Eye (tissue), 1 donor: Measurements from ENCODE around the gene MAT2A.
"Not testable (repeated sequence)": the region's sequence is repeated elsewhere in the genome, so short reads cannot be mapped to it uniquely, and the experiment has no call there.

Experiments
- DNase-seq: peaks from one replicate; pipeline ENCODE4 v3.0.0-alpha.2; 2015

MAT2A gene

DNA sequence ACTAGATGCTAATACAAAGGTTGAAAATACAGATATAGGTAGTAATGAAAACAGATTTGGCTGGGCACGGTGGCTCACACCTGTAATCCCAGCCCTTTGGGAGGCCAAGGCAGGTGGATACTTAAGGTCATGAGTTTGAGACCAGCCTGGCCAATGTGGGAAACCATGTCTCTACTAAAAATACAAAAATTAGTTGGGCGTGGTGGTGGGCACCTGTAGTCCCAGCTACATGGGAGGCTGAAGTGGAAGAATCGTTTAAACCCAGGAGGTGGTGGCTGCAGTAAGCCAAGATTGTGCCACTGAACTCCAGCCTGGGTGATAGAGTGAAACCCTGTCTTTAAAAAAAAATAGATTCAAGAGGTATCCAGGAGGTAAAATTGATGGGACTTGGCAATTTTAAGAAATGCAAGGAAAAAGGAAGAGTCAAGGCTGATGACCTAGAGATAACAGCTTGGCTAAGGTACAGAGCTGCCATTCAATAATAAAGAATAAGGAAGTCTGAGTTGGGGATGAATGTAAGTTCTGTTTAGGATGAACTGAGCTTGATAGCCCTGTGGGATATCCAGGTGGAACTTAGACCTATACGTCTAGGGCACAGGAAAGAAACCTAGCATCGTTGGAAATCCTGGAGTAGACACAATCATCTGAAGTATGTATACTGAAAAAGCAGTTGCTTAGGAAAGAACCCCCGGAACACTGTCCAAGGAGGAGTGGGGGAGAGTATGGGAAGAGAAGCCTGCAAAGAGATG is 9.1 kb downstream of the MAT2A start:
- no peak for DNase-seq

DNA sequence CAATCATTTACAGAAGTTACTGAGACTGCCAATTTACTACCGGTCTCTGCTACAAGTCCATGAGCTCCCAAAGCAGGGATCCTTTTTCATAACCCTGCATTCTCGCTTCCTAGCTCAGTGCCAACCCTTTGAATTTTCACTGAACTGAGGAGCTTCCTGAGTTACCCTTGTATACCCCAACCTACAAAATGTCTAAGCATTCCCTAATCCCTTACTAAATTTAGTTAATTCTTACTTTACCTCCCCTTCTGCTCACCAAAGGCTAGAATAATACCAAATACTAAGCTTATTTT is 9.6 kb downstream of the MAT2A start:
- no peak for DNase-seq

DNA sequence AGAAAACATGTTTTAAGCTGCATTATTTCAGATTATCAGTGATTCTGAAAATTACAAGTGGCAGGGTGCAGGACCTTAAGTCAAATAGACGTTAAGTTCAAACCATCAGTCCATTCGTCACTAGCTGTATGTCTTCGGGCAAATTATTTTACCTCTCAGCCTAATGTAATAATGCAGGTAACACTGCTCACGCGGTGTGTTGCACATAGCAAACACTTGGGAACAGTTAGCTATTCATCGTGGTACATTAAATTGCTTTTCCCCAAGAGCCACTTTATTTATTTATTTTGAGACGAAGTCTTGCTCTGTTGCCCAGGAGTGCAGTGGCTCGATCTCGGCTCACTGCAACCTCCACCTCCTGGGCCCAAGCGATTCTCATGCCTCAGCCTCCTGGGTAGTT is 10.1 kb downstream of the MAT2A start:
- DNase-seq, result no peak

DNA sequence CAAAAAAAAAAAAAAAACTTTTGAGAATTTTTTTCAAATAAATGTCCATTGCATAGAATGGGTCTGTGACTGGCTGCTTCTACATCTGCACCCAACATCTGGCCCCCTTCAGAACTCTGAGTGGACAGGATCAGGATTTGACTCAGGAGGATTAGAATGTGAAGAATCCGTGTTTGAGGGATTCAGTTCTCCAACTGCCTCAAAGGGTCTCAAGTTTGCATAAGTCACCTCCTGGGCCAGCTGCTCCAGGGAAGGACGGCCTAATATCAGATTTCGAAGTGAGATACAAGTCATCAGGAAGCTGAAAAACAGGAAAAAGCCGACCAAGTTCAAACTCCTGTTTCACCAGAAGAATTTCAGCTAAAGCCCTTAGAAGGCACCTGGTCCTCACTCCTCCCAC is 10.9 kb downstream of the MAT2A start:
- DNase-seq, result no peak

DNA sequence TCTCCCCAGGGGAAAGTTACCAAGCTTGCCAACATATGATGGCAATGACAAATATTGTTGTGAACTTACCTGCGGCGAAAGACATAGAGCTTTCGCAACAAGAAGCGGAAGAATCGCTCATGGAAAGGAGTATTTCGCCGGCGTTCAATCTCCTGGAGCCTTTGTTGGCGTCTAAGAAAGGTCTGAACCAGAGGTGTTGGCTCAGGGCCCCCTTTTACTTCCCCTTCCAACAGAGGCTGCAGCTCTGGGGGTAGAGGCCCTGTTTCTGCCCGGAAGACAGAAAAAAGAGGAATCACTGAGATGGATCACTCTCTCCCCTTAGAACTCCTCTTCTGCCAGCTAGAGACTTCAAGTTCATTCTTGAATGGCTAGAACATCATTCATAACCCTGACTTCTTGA is 11.5 kb downstream of the MAT2A start:
- no peak for DNase-seq

DNA sequence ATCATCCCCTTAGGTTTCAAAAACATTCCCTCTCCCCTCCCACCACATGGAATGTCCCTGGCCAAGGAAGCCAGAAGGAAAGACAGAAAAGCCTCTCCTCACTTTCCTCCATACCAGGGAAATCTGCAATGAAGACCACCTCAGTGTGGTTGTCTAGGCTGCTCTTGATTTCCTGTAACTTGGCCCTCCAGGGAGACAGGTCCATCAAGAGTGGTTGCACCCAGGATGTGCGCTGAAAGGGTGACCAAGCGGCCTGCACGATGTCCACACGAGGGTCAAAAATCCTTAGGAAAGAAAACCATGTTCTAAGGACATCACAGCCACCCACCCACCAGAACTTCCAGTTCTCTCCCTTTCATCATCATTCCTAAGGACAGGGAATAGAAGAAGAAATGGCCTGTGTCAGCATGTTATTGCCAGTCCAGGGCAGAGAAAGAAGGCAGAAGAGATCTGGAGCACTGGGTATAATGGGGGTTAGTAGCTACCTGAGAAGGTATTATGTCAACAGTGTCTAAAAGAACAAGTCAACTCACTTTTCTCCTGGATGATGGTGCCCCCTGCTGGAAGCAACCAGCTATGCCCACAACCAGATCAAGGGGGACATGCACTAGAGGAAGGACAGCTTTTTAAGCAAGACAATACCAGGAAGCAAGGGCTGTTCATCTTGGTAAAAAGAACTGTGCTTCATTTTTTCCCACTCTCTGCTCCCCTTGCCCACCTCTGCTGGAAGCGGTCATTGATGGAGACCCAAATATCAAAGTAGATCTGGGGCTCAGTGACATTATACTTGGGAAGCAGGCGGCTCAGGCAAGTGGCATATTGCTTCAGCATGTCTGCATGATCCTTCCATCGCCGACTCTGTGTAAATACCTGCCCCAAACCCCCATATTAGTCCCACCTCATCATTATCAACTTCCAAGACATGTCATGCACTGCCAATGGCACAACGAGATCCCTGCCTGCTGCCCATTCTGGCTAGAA is 13.0 kb downstream of the MAT2A start:
- DNase-seq, result peak; percentile 94

DNA sequence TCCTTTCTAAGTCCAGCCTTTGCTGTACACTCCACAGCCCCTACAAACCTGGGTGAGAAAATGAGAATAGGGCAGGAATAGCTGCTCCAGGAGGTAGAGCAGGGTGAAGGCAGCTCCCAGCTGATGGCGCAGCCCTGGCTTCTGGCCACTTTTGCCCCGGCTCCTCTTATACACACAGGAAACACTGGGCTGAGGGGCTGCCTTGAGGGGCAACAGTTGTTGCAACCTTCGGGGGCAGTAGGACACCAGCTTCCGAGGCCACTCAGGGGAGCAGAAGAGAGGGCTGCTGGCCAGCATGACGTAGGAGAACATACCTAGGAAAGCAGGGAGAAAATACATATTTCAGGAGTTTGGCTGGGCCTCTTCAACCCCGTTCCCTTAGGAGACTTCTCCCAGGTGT is 14.2 kb downstream of the MAT2A start:
- no peak for DNase-seq

DNA sequence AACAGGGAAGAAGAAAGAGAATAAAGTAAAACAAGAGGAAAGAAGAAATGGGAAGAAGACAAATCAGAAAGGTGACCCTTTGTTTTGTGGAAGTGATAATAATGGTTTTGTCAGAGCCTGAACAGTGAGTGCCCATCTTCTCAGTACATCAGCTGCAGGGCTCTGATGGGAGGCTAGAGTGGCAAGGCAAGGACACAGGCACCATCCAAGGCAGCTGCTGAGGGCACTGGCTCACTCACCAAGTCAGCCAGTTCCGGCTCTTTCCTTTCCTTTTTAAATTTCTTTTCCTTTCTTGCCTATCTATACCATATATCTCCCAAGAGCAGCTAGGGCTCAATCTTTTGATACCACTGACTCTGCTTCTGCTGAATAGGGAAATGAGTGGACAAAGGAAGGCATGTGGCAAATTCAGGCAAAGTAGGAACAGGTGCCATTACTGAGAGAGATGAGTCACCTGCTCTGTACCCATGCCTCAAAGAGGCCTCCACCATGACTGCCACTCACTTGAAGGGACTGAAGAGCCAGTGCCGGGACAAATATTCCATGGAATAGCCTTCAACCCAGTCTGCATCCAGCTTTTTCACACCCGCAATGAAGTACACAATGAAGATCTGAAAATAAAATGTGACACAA is 16.1 kb downstream of the MAT2A start:
- no peak for DNase-seq

DNA sequence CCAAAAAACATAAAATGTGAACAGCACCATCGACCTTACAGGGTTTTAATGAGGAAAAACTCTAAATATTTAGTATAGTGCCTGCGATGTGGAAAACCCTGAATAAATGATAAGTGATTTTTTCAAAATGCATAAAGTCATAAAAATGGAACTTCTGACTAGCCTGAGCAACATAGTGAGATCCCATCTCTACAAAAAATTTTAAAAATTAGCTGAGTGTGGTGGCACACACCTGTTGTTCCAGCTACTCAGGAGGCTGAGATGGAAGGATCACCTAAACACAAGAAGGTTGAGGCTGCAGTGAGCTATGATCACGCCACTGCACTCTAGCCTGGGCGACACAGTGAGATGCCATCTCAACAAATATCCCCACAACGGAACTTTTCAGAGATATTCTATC is 18.2 kb downstream of the MAT2A start:
- no peak for DNase-seq

DNA sequence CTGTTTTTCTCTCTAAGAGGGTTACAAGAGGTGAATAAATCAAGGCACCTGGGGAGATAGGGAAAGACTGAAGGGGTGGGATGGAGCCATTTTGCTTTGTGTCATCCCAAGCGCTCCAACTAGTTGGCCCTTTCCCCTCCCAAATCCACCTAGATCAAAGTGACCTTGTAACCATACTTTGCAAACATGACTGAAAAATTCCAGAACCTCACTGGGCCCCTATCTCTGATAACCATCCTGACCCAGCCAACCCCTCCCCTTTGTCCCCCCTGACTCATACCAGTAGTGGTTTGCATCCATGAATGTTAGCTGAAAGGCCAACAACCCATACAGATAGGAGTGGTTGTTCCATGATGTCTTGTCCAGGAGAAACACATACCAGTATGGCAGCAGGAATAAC is 19.2 kb downstream of the MAT2A start:
- no peak for DNase-seq

DNA sequence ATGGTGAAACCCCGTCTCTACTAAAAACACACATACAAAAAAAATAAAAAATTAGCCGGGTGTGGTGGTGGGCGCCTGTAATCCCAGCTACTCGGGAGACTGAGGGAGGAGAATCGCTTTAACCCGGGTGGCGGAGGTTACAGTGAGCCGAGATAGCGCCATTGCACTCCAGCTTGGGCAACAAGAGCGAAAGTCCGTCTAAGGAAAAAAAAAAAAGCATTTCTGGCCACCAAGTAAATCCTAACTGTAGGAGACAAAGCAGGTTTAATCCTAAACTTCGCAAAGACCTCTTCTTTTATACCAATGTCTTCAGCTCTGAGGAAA is 21.4 kb downstream of the MAT2A start:
- not testable (repeated sequence) for DNase-seq

DNA sequence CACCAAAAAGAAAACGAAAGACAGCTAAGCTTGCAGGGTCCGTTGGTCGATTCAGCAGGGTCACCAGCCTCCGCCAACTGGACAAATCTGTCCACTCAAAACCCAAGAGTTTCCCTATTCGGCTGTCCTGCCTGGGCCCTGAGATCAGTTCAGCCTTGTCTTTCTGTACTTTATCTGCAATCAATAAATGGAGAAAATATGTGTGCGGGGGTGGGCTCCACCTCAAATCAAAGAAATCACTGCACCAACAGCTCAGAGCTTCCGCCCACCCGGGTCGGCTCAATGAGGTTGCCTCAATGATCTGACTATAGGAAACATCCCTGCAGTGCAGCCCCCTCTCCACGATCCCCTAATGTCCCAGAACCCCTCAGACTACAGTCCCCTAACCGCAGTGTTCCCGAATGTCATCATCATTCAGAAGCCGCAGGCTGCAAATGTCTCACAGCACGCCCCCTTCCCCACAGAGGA is 21.9 kb downstream of the MAT2A start:
- DNase-seq, result no peak

DNA sequence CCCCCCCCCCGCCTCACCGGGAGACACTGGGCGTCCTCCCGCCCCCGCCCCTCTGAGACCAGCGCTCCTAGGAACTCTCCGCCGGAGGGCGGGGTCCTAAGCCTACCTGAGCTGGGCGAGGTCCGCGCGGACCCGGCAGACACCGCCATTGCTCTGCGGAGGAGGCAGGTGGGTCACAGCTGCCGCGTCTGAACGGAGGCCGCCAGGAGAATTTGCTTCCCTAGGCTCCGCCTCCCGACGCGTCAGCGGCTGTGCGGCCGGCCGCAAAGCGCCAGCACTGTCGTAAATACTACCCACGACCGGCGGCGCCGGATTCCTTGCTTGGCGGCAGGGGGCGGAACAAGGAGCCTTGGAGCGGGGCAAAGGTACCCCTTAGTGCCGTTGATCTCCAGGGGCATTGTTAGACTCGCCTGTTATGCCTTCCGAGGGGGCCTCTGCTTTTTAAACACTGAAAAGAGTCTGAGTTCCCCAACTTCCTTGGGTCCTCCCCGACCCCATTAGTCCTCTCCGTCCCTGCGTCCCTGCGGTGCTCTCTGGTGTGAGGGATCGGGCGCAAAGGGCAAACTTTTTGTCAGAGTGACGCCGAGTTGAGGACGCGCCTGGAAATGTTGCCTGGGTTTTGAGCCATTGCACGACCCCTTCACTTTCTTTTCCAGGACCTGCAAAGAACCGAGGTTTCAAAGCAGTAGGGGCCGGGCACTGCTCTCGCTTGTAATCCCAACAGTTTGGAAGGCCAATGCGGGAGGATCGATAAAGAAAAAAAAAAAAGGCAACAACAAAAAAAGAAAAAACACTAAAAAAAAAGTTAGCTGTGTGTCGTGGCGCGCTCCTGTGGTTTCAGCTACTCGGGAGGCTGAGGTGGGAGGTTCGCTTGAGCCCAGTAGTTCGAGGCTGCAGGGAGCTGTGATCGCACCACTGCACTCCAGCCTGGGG is 22.6 kb downstream of the MAT2A start, which contains the start of gene GGCX:
GGCX (minus strand) TSS at position 214 of the 933 bp plus-strand sequence; CDS start at position 149, 65 bp downstream.
- DNase-seq, result peak; percentile 98

DNA sequence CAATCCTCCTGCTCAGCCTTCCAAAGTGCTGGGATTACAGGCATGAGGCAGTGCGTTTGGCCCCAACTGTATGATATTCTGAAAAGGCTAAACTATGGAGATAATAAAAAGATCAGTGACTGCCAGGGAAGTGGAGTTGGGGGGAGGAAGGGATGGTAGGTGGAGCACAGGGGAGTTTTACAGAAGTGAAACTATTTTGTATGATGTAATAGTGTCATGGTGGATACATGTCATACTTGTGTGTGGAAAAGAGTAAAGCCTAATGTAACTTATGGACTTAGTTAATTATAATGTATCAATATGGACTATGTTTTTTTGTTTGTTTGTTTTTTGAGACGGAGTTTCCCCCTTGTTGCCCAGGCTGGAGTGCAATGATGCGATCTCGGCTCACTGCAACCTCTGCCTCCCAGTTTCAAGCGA is 25.2 kb downstream of the MAT2A start:
- no peak for DNase-seq

DNA sequence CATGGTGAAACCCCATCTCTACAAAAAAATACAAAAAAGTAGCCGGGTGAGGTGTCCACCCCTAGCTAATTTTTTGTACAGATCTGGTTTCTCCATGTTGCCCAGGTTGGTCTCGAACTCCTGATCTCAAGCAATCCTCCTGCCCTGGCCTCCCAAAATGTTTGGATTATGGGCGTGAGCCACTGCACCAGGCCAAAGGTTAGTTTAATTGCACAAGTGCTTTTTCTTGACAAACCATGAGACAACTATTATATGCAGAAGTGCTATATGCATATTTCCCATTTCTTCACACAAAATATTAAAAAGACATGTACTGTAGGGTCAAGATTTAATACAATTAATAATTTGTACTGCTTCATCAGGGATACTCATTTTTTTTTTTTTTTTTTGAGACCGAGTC is 27.3 kb downstream of the MAT2A start:
- DNase-seq, result no peak

DNA sequence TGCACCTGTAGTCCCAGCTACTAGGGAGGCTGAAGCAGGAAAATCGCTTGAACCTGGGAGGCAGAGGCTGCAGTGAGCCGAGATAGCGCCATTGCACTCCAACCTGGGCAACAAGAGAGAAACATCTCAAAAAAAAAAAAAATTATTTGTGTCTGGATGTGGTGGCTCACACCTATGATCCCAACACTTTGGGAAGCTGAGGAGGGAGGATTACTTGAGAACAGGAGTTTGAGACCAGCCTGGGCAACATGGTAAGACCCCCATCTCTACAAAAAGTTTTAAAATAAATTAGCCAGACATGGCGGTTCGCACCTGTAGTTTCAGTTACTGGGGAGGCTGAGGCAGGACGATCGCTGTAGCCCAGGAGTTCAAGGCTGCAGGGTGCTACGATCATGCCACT is 36.8 kb downstream of the MAT2A start:
- DNase-seq, result no peak

DNA sequence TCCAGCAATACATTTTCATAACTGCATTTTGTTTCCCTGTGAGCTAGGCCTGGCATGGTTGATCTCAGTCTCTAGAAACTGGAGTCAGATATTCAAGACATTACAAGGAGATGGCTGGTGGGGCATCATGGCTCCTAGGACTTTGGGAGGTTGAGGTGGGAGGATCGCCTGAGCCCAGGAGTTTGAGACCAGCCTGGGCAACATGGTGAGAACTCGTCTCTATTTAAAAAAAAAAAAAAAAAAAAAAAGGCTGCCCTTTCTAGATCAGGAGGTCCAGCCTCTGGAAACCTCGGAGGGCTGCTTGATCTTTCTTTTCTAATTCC is 38.1 kb downstream of the MAT2A start:
- no peak for DNase-seq

DNA sequence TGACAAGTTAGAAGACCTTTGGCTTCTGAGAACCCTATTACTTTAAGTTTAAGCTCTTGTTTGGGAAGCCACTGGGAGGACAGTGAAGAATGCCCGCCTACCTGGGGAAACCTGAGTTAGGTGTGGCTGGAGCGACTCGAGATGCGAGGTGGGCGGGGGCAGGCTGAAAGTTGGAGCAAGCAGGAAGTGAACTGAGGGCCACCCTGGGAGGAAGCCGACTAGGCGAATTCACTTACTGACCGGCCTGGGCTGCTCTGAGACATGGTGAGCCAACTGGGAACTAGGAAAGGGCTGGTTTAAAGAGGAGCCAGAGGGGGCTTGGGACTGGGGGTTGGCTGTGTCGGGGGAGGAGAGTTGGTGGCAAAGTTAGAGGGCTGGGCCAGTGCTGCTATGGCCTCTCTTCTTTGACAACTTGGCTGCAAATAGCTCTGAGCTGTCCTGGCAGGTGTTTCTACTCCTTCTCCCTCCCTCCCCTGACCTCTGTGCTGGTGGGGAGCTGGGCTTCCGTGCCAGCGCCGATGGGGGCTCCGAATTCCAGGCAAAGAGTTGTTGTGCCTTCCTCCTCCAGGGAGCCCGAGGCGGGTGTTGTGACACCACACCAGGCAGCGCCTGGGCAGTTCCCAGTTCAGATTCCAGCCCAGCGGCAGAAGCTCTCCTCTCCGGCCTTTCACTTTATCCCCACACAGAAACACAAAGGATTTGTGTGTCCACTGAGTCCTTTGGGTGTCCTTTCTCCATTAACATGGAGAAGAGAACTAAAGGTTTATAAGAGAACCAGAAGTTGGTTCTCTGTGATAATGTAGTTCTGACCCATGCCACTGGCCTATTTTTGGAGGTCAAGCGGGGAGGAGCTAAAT is 38.6 kb downstream of the MAT2A start, which contains the start of gene VAMP8:
VAMP8 (plus strand) TSS at position 201 of the 857 bp plus-strand sequence; CDS start at position 262, 61 bp downstream.
- DNase-seq, result peak; percentile 33

DNA sequence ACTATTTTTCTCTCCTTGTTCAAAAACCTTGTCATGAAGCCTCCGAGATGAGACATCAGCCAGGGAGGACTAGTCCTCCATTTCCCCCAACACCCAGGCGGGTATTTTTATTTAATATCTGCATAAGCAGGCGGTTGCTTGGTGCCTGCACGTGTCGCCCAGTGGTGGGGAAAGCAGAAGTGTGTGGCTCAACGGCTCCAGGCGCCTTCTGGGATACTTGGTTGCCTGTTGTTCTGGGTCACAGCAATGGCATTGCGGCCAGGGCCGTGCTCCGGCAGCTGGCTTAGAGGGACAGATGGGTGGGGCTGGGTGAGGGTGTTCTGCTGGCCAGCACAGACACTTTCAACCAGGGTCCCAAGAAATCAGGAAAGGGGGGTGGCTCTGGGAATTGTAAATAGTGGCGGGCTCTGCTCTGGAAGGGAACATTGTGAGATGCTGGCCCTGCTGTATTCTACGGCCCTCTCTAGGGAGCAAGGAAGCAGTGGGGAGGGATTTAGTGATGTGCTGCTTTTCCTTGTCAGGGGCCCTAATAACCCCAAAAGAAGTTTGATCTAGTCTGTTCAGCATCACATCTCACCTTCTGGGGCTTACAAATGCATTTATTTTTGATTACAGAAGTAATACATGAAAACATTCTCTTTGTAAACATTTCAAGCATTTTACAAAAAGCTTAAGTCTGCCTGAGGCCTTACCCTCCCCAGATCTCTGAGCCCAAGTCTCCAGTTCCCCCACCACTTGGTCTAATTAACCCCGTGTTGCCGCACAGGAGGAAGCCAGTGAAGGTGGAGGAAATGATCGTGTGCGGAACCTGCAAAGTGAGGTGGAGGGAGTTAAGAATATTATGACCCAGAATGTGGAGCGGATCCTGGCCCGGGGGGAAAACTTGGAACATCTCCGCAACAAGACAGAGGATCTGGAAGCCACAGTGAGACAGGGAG is 39.5 kb downstream of the MAT2A start:
- peak; percentile 33 for DNase-seq

DNA sequence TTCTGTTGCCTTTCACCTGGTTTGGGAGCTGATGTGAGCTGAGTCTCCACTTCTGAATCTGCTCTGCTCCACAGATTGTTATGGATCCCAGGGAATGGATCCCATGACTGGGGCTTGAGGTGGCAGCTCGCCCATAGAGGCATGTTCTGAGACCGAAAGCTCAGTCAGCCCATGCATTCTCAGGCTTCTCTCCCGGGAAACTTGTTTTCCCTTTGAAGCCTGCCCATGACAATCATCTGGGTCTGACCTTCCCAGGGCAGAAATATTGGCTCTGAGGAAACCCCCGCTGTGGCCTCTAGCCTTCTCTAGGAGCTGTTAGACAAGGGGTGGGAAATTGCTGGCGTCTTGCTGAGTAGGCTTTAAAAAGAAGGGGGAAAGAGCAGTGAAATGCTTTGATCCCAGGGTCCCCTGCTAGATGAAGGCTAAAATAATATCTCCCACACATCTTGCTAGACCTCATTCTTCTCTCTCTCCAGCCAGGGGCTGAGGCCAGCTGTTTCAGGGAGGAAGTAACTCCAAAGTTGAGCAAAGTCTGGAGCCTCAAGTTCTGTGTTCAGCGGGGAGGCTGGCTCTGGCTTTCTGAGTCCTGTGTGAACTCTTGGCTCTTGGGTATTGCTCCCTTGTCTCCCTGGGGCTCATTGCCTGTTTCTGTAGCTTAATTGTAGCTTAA is 40.4 kb downstream of the MAT2A start:
- peak; percentile 60 for DNase-seq
